MG63 (cell line): ENCODE results near the gene TRANK1. TPM values are rescaled to one million over a fixed set of nuclear protein-coding genes. Genes with fewer than 3 reads are reported as not detected.

Source experiments
- total RNA-seq: library from RNA; depleted of rRNA; stranded (reverse); fragments of >200 nt; shearing (Covaris generic); gene quantifications from 2 replicates; pipeline ENCODE4 v1.2.3, GENCODE V29; 2014; ENCODE audit warnings: low replicate concordance; rRNA removed

TRANK1 gene
- total RNA-seq, 1 experiment from 2014 or later = 3.8 TPM

Other genes with a start within 250 kb of the TRANK1 start
- not detected in 2 replicates for gene DCLK3, start 180.5 kb downstream of the TRANK1 start, total RNA-seq
- 2.8 and 5.1 TPM in 2 replicates for gene EPM2AIP1, start 48.1 kb upstream of the TRANK1 start, total RNA-seq
- 37.2 and 41.1 TPM in 2 replicates for gene MLH1, start 48.5 kb upstream of the TRANK1 start, total RNA-seq
- 35.4 and 41.6 TPM in 2 replicates for gene LRRFIP2, start 229.5 kb upstream of the TRANK1 start, total RNA-seq